ENCODE results near the gene TMEM150A. TPM values are rescaled to one million over a fixed set of nuclear protein-coding genes. Genes with fewer than 3 reads are reported as not detected.

The TMEM150A gene
- total and polyA plus RNA-seq, 2 donors (not counting 3 experiments of a cell fraction or from before 2014, with no cell fraction given) = 17.7 to 35.7 TPM

DNA sequence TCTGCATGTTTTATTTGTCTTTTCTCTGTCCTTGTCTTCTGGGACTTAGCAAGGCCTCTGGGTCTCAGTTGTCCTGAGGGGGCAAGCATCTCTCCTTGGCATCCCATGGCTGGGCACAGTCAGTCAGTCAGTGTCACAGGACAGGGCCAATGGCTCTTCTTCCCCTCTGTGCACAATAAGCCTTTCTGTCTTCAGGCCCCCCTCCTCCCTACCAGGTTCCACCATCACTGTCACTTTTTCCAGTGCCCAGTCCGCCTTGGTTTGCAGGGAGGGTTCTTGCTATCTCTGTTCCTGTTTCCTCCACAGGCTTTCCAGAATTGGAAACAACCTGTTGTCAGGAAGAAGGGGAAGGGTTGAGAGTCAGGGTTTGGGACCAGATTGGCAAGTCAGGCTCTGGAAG, 20.0 kb downstream of the TMEM150A start:
- Histone ChIP-seq H3K27ac (ENCODE audit: insufficient read depth, low read depth, low read length) (no peak overlapping the region), H3K4me1 (ENCODE audit: control insufficient read depth, extremely low read depth, insufficient read depth, low read length) (peaks cover 42% of the 10 kb centered on the region), H3K9me3 (replicated peaks; ENCODE audit: control insufficient read depth, insufficient read depth, low read length) (no peaks in the 10 kb centered on the region), H3K27me3 (ENCODE audit: control insufficient read depth in 2 of 2, insufficient read depth in 2 of 2, low read length in 2 of 2) (no peaks in the 10 kb centered on the region), H3K4me3 (replicated peaks in 1 of 3; ENCODE audit: insufficient read depth in 1 of 3, low read depth in 1 of 3, low read length in 3 of 3) (no peak overlapping the region), H2AFZ (ENCODE audit: low read depth, low read length) (no peak overlapping the region), H3K36me3 (ENCODE audit: control insufficient read depth in 2 of 2, extremely low read depth in 1 of 2, insufficient read depth in 2 of 2, low read length in 2 of 2) (no peaks in the 10 kb centered on the region), H3K4me2 (ENCODE audit: insufficient read depth, low read length) (no peak overlapping the region), H4K20me1 (replicated peaks; ENCODE audit: control insufficient read depth, extremely low read depth, insufficient read depth, low read length) (no peaks in the 10 kb centered on the region), H3K79me2 (ENCODE audit: control insufficient read depth, insufficient read depth, low read length) (peaks cover 8% of the 10 kb centered on the region), H3K9ac (replicated peaks; ENCODE audit: extremely low read depth, insufficient read depth, low read length) (no peak overlapping the region), H3K9me1 (replicated peaks; ENCODE audit: control insufficient read depth, extremely low read depth, insufficient read depth, low read length) (no peaks in the 10 kb centered on the region)
- no TSS peak for BruUV-seq (replicated peaks)
- ChIA-PET CTCF (interaction anchor here (1.5 kb wide), 1 partner anchor 13 kb away, joined by 3 read pairs; the partner anchor contains the start of gene RNF181), POLR2A (no interaction called here)
- FAIRE-seq = no peak
- no peak for TF ChIP-seq JUN (IDR thresholded peaks at IDR 0.05; ENCODE audit: borderline replicate concordance, insufficient read depth, insufficient read length, low read depth)
- no peak for TF ChIP-seq EZH2 (IDR thresholded peaks at IDR 0.05; ENCODE audit: borderline replicate concordance, low read depth, low read length, severe bottlenecking)
- TF ChIP-seq, protein P1, sequence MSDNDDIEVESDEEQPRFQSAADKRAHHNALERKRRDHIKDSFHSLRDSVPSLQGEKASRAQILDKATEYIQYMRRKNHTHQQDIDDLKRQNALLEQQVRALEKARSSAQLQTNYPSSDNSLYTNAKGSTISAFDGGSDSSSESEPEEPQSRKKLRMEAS (IDR thresholded peaks at IDR 0.05; ENCODE audit: insufficient read depth, insufficient read length) = no peak
- no peak for TF ChIP-seq POLR2A (IDR thresholded peaks at IDR 0.05; ENCODE audit: low read depth, low read length)
- TF ChIP-seq POLR2AphosphoS5 (IDR thresholded peaks at IDR 0.05; ENCODE audit: insufficient read depth, low read depth, low read length) = no peak
- DNase-seq (ENCODE audit: low read depth, low spot score) = no peak
- dilution Hi-C loops (cut with MboI; ENCODE audit: extremely low pct_ligation_motif_present, low sequenced_read_pairs) = no loop called here
- intact Hi-C loops (cut with micrococcal nuclease) = no loop called here

DNA sequence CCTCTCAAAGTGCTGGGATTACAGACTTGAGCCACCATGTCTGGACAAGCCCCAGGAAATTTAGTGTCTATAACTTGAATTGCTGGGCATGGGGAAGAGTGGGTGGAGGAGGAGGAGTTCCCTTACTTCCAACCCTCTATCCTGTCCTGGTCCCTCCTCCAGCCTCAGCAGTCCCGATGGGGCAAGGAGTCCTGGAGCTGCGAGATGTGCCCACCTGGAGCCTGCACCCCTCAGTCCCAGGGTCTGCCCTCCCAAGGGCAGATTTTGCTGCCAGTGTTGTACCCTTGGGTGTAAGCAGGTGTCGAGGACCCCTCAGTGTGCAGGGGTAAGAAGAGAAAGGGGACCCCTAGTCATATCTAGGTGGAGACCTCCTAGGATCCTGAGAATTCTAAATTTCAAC, 22.3 kb downstream of the TMEM150A start:
- Histone ChIP-seq H2AFZ (ENCODE audit: low read depth, low read length) (no peak overlapping the region), H3K4me3 (replicated peaks in 1 of 3; ENCODE audit: insufficient read depth in 1 of 3, low read depth in 1 of 3, low read length in 3 of 3) (no peak overlapping the region), H3K9me3 (replicated peaks; ENCODE audit: control insufficient read depth, insufficient read depth, low read length) (no peaks in the 10 kb centered on the region), H3K36me3 (ENCODE audit: control insufficient read depth in 2 of 2, extremely low read depth in 1 of 2, insufficient read depth in 2 of 2, low read length in 2 of 2) (no peaks in the 10 kb centered on the region), H3K4me2 (ENCODE audit: insufficient read depth, low read length) (no peak overlapping the region), H3K9ac (replicated peaks; ENCODE audit: extremely low read depth, insufficient read depth, low read length) (no peak overlapping the region), H3K27me3 (ENCODE audit: control insufficient read depth in 2 of 2, insufficient read depth in 2 of 2, low read length in 2 of 2) (no peaks in the 10 kb centered on the region), H3K4me1 (ENCODE audit: control insufficient read depth, extremely low read depth, insufficient read depth, low read length) (peaks cover 31% of the 10 kb centered on the region), H4K20me1 (replicated peaks; ENCODE audit: control insufficient read depth, extremely low read depth, insufficient read depth, low read length) (no peaks in the 10 kb centered on the region), H3K9me1 (replicated peaks; ENCODE audit: control insufficient read depth, extremely low read depth, insufficient read depth, low read length) (no peaks in the 10 kb centered on the region), H3K79me2 (ENCODE audit: control insufficient read depth, insufficient read depth, low read length) (no peaks in the 10 kb centered on the region), H3K27ac (ENCODE audit: insufficient read depth, low read depth, low read length) (no peak overlapping the region)
- BruUV-seq (replicated peaks) = no TSS peak
- ChIA-PET CTCF (interaction anchor here (2.4 kb wide), 1 partner anchor 30 kb away, joined by 5 read pairs; no protein-coding TSS in a partner anchor), POLR2A (no interaction called here)
- FAIRE-seq (no peak), DNase-seq (ENCODE audit: low read depth, low spot score) (no peak)
- dilution Hi-C loops (cut with MboI; ENCODE audit: extremely low pct_ligation_motif_present, low sequenced_read_pairs) = no loop called here
- intact Hi-C loops (cut with micrococcal nuclease) = no loop called here
- TF ChIP-seq POLR2A (IDR thresholded peaks at IDR 0.05; ENCODE audit: low read depth, low read length) = no peak
- TF ChIP-seq, protein P2, sequence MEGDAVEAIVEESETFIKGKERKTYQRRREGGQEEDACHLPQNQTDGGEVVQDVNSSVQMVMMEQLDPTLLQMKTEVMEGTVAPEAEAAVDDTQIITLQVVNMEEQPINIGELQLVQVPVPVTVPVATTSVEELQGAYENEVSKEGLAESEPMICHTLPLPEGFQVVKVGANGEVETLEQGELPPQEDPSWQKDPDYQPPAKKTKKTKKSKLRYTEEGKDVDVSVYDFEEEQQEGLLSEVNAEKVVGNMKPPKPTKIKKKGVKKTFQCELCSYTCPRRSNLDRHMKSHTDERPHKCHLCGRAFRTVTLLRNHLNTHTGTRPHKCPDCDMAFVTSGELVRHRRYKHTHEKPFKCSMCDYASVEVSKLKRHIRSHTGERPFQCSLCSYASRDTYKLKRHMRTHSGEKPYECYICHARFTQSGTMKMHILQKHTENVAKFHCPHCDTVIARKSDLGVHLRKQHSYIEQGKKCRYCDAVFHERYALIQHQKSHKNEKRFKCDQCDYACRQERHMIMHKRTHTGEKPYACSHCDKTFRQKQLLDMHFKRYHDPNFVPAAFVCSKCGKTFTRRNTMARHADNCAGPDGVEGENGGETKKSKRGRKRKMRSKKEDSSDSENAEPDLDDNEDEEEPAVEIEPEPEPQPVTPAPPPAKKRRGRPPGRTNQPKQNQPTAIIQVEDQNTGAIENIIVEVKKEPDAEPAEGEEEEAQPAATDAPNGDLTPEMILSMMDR (IDR thresholded peaks at IDR 0.05; ENCODE audit: extremely low read depth in 1 of 2, insufficient read depth in 1 of 2, low read depth in 1 of 2, low read length in 2 of 2) = no peak
- TF ChIP-seq, protein P1 (IDR thresholded peaks at IDR 0.05; ENCODE audit: insufficient read depth, insufficient read length) = no peak
- no peak for TF ChIP-seq FOS (IDR thresholded peaks at IDR 0.05; ENCODE audit: borderline replicate concordance, insufficient read depth, low read length)
- no peak for TF ChIP-seq JUN (IDR thresholded peaks at IDR 0.05; ENCODE audit: borderline replicate concordance, insufficient read depth, insufficient read length, low read depth)

Measured in endothelial cell of umbilical vein (primary cell).